Erythroblast (primary cell): ENCODE data around the gene FBLIM1.

Source experiments
- DNase-seq, 2 experiments: peaks; one replicate each; lab custom pipeline; 2025; lab: John Stamatoyannopoulos, UW
- GATA1 ChIP-seq: IDR thresholded peaks from 2 replicates; pipeline ENCODE4 v1.6.1; 2011; ENCODE audit warnings: low read depth, mild to moderate bottlenecking, control low read depth, low read length, moderate library complexity
- POLR2A ChIP-seq: IDR thresholded peaks from 2 replicates; pipeline ENCODE4 v1.6.1; 2011; ENCODE audit warnings: mild to moderate bottlenecking, low read length

The FBLIM1 gene

DNA sequence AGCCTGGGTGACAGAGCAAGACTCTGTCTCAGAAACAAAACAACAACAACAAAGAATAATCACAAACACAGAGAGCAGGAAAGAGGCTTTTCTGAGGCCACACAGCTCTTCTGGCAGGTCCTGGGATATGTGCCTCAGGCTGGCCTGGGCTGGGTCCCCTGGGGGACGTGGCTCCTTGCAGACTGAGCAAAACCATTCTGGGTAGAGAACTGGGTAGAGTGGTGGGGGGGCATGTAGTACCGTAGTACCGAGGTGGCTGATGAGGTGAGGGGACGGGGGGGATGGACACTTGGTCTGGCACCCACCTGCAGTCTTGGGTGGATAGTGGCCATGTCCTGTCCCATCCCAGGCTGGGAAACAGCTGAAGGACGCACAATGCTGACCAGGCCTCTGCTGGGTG, 10.3 kb upstream of the FBLIM1 start:
- TF ChIP-seq GATA1 = no peak
- TF ChIP-seq POLR2A = no peak
- DNase-seq = no peak

DNA sequence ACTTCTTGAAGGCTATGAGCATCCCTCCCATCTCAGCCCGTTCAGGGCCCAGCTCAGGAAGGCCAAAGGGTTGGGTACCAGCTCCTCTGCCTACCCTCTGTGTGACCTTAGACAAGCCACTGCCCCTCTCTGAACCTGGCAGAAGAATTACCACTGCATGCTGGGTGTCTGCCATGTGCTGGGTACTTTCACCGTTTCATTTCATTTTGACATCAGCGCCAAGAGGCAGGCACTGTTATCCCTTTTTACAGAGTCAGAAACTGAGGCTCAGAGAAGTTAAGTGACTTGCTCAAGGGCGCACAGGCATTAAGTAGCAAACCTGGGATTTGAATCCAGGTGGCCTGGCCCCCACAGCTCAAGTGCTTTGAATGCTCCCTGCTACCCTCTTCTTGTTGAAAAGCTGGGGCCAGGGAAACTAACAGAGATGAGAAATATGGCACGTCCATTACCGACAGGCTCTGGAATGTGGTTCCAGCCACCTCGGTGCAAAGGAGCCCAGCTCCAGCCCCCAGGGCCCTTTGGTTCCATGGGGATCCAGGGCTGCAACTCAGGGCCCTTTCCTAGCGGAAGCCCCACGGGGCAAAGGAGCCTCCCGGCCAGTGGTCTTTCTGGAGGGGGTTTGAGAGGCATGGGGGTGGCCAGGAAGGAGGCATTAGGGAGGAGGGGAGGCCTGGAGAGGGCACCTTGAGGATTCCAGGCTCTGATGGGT, 9.8 kb upstream of the FBLIM1 start:
- TF ChIP-seq POLR2A = no peak
- TF ChIP-seq GATA1 = no peak
- DNase-seq = no peak

DNA sequence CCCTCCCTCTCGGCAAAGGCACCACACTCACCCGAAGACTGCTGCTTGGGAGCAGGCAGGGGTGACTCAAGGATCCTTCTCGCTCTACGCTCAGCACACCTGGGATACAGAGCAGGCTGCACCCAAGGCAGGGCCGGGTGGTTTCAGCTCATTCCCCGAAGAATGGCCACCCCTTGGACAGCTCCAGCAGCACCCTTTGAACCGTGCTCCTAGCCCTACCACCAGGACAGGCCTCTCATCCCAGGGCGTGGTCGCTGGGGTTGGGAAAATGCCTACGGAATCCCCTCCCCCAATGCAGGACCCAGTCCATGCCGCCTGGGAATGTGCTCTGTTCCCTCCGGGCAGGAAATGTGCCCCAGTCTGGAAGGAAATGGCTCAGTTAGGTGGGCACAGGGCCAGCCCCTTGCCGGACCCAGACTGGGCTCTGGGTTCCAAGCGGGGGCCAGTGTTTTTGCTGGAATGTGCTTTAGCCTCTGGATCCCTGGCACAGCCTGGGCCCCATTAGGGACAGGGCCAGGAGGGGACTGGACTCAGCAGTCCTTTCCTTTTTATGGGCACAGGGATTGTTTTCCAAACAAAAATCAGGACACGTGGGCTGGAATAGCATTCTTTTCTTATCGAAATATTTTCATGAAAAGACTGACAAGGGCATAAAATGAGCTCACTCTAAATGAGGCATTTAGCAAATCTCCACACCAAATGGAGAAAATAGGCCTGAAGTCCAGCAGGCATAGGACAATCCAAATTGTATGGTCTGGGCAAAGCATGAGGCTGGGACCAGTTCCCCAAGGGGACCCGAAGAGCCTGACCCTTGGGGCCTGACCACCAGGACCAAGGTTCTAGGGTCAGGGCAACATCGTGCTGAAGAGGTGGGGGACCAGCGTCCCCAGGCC, 8.9 kb upstream of the FBLIM1 start:
- TF ChIP-seq GATA1 (no peak), POLR2A (no peak)
- no peak for DNase-seq

GRCh38 chr1:15750924-15751323, 7.7 kb upstream of the FBLIM1 start:
- DNase-seq = no peak
- TF ChIP-seq POLR2A (no peak), GATA1 (no peak)

GRCh38 chr1:15751717-15752116, 6.9 kb upstream of the FBLIM1 start:
- TF ChIP-seq GATA1 = no peak
- DNase-seq = no peak

- TF ChIP-seq GATA1 (no peak), POLR2A (no peak)
Measured at GRCh38 chr1:15753776-15754175, 4.8 kb upstream of the FBLIM1 start.

GRCh38 chr1:15755021-15755645, 3.5 kb upstream of the FBLIM1 start:
- no peak for DNase-seq
- TF ChIP-seq POLR2A = no peak
- no peak for TF ChIP-seq GATA1

More at GRCh38 chr1:15753776-15754175, 4.8 kb upstream of the FBLIM1 start:
- DNase-seq = no peak

DNA sequence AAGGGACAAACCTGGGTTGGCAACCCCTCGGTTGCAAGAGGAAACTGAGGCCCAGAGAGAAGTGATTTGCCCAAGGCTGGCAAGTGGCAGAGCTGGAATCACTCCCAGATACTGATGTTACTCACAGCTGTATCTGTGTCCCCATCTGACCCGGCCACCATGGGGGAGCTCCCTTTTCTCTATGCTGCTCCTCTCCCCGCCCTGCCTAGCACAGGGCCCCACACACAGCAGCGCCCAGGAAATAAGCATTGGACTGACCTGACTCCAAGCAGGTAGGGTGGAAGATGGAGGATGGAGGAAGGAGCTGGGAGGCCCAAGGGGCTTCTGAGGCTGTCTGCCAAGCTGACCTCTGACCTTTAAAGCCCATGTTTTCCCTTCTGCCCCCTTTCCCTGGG, 3.0 kb upstream of the FBLIM1 start:
- no peak for DNase-seq
- TF ChIP-seq GATA1 (no peak), POLR2A (no peak)

DNA sequence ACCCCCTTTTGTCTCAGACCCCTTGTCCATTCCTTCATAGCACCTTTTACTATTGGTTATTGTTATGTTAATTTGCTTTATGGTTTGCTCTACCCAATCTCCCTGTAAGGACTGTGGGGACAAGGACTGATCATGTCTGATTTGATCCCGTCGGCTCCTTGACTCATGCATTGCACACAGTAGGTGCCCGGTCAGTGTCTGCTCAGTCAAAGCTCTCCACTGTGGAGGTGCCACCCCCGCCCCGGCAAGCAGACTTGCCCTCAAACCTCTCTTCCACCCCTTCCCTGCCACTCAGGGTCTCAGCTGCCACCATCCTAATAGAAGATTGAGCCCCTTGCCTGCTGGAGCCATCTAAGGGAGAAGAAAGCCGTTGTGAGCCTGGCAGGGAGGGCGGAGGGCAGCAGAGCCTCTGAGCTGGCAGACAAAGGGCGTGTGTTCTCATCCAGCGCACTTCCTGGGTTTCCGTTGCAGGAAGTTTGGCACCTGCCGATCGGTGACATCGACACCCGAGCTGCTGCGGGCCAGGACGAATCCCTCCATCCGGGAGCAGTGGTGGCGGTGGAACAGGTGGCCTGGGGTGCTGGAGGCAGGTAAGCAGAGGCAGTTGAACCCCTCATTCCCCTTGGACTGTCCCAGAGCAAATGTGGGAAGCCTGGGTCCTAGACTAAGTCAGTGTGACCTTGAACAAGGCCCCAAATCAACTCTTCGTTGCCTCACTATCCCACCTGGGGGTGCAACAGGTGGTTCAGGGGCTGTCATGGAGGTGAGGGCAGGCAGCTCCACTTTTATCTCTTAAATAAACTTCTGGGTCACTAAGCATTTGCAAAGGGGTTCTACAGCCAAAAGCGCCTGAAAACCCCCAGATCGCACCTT, 2.2 kb upstream of the FBLIM1 start:
- TF ChIP-seq POLR2A = no peak
- TF ChIP-seq GATA1 = no peak
- DNase-seq = no peak

GRCh38 chr1:15757016-15757543, 1.5 kb upstream of the FBLIM1 start:
- no peak for DNase-seq
- TF ChIP-seq GATA1 (no peak), POLR2A (no peak)

GRCh38 chr1:15757575-15758342, 836 bp upstream of the FBLIM1 start:
- no peak for DNase-seq
- TF ChIP-seq POLR2A = no peak
- no peak for TF ChIP-seq GATA1

DNA sequence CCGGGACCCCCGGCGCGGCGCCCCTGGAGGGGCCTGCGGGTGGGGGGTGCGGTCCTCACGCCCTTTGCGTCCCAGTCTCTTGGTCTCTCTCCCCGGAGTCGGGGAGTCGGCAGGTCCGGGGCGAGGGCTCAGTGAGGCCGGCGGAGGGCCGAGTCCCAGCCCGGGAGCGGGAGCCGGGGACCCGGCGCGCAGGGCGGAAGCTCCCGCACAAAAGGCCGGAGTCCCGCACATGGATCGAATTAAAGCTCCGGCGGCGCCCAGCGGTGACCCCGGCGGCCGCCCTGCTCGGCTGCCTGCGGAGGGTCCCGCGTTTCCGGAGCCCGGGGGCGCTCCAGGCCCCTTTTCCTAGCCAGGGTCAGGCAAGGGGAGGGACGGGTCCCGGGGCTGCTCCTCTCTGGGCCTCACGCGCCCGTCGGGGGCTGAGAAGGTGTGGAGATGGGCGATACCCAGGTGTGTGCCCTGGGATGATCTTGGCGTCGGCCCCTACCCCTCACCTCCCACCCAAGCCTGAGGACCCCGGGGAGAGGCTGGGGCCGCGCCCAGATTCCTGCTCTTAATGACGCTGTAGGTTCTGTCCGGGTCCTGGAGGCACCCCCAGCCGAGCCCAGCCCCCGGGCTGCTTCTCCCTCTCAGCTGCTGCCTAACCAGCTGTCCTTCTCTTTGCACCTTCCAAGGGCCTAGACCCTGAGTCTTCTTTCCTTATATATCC, 512 bp downstream of the FBLIM1 start:
- DNase-seq = no peak
- no peak for TF ChIP-seq POLR2A
- no peak for TF ChIP-seq GATA1
